Muscle of back (tissue), 13 donors: ENCODE data around the gene SUCLG1. TPM values are rescaled to one million over a fixed set of nuclear protein-coding genes. Genes with fewer than 3 reads are reported as not detected.

Experiments
- DNase-seq, 3 donors: peaks; one replicate each; pipeline versions ENCODE4 v3.0.0 to v3.0.0-alpha.2; 2013
- long read RNA-seq, 9 donors: transcript quantifications; one replicate each; lab custom pipeline, GENCODE V29; 2026
- polyA plus RNA-seq, 10 donors: library from polyadenylated mRNA; unstranded; fragments of 120-200 nt; gene quantifications; one replicate each; pipeline ENCODE4 v1.2.1, GENCODE V29; 2013; ENCODE audit not compliant: insufficient read length in 10 of 10

SUCLG1 gene
- 10 to 100 TPM; 68.7 to 91.9 (median 79.1) TPM for polyA plus RNA-seq
- long read RNA-seq, donor 1, transcript SUCLG1-201 (9 exons, 1,475 nt) = minor isoform, 28 of 100 reads
- long read RNA-seq, donor 1, transcript SUCLG1-205 (2 exons, 1,765 nt) = major isoform, 60 of 100 reads
- long read RNA-seq, donor 1, partial matches to known transcripts = 12 of 100 reads
- long read RNA-seq, donor 1, other reads (novel, unspliced or antisense) = 0 of 100 reads
- long read RNA-seq, donor 2, transcript SUCLG1-201 (9 exons, 1,475 nt) = minor isoform, 27 of 119 reads
- long read RNA-seq, donor 2, transcript SUCLG1-205 (2 exons, 1,765 nt) = major isoform, 67 of 119 reads
- long read RNA-seq, donor 2, partial matches to known transcripts = 25 of 119 reads
- long read RNA-seq, donor 2, other reads (novel, unspliced or antisense) = 0 of 119 reads
- long read RNA-seq, donor 3, partial matches to known transcripts = 0 of 1 reads
- long read RNA-seq, donor 3, other reads (novel, unspliced or antisense) = 0 of 1 reads
- long read RNA-seq, donor 4, transcript SUCLG1-205 (2 exons, 1,765 nt) = major isoform, 31 of 62 reads
- long read RNA-seq, donor 4, transcript SUCLG1-201 (9 exons, 1,475 nt) = minor isoform, 24 of 62 reads
- long read RNA-seq, donor 4, partial matches to known transcripts = 7 of 62 reads
- long read RNA-seq, donor 4, other reads (novel, unspliced or antisense) = 0 of 62 reads
- long read RNA-seq, donor 5, transcript SUCLG1-201 (9 exons, 1,475 nt) = minor isoform, 49 of 151 reads
- long read RNA-seq, donor 5, transcript SUCLG1-205 (2 exons, 1,765 nt) = major isoform, 66 of 151 reads
- long read RNA-seq, donor 5, partial matches to known transcripts = 34 of 151 reads
- long read RNA-seq, donor 5, other reads (novel, unspliced or antisense) = 0 of 151 reads
- long read RNA-seq, donor 6, transcript SUCLG1-201 (9 exons, 1,475 nt) = major isoform, 49 of 107 reads
- long read RNA-seq, donor 6, transcript SUCLG1-205 (2 exons, 1,765 nt) = minor isoform, 44 of 107 reads
- long read RNA-seq, donor 6, partial matches to known transcripts = 13 of 107 reads
- long read RNA-seq, donor 6, other reads (novel, unspliced or antisense) = 0 of 107 reads
- long read RNA-seq, donor 7, transcript SUCLG1-205 (2 exons, 1,765 nt) = minor isoform, 22 of 56 reads
- long read RNA-seq, donor 7, transcript SUCLG1-201 (9 exons, 1,475 nt) = major isoform, 27 of 56 reads
- long read RNA-seq, donor 7, partial matches to known transcripts = 5 of 56 reads
- long read RNA-seq, donor 7, other reads (novel, unspliced or antisense) = 0 of 56 reads
- long read RNA-seq, donor 8, transcript SUCLG1-205 (2 exons, 1,765 nt) = major isoform, 51 of 83 reads
- long read RNA-seq, donor 8, transcript SUCLG1-201 (9 exons, 1,475 nt) = minor isoform, 19 of 83 reads
- long read RNA-seq, donor 8, partial matches to known transcripts = 12 of 83 reads
- long read RNA-seq, donor 8, other reads (novel, unspliced or antisense) = 0 of 83 reads
- long read RNA-seq, donor 9, transcript SUCLG1-201 (9 exons, 1,475 nt) = minor isoform, 6 of 14 reads
- long read RNA-seq, donor 9, transcript SUCLG1-205 (2 exons, 1,765 nt) = major isoform, 8 of 14 reads
- long read RNA-seq, donor 9, partial matches to known transcripts = 0 of 14 reads
- long read RNA-seq, donor 9, other reads (novel, unspliced or antisense) = 0 of 14 reads

- DNase-seq = peak; percentile 84 to 96 (median 91)
Observed at GRCh38 chr2:84459018-84459943, at the start of gene SUCLG1. Gene SUCLG1 (minus strand): TSS chr2:84459280. CDS start chr2:84459269, 11 bp downstream.

- DNase-seq = no peak
Observed at GRCh38 chr2:84498150-84498799, 39.2 kb upstream of the SUCLG1 start.

GRCh38 chr2:84497285-84497684 lies 38.2 kb upstream of the SUCLG1 start:
- no peak for DNase-seq

- DNase-seq = no peak
Observed at GRCh38 chr2:84496386-84496785, 37.3 kb upstream of the SUCLG1 start.

GRCh38 chr2:84495539-84496146 lies 36.6 kb upstream of the SUCLG1 start:
- peak; percentile 51 to 71 (median 57) for DNase-seq

GRCh38 chr2:84494070-84494469 lies 35.0 kb upstream of the SUCLG1 start:
- no peak for DNase-seq

- peak in 1 of 3 donors; percentile 82 for DNase-seq
Observed at GRCh38 chr2:84493514-84493913, 34.4 kb upstream of the SUCLG1 start.

- no peak for DNase-seq
Observed at GRCh38 chr2:84492571-84492970, 33.5 kb upstream of the SUCLG1 start.

GRCh38 chr2:84491741-84492140 lies 32.7 kb upstream of the SUCLG1 start:
- DNase-seq = no peak

GRCh38 chr2:84491256-84491655 lies 32.2 kb upstream of the SUCLG1 start:
- no peak for DNase-seq

GRCh38 chr2:84487298-84487996 lies 28.4 kb upstream of the SUCLG1 start:
- DNase-seq = no peak

- DNase-seq = peak; percentile 5 to 18 (median 11)
Observed at GRCh38 chr2:84486441-84487115, 27.5 kb upstream of the SUCLG1 start.

- no peak for DNase-seq
Observed at GRCh38 chr2:84483320-84483719, 24.2 kb upstream of the SUCLG1 start.

GRCh38 chr2:84482603-84483002 lies 23.5 kb upstream of the SUCLG1 start:
- no peak for DNase-seq

- DNase-seq = peak in 1 of 3 donors; percentile 19
Observed at GRCh38 chr2:84481702-84482101, 22.6 kb upstream of the SUCLG1 start.

- DNase-seq = no peak
Observed at GRCh38 chr2:84478867-84479266, 19.8 kb upstream of the SUCLG1 start.

GRCh38 chr2:84477886-84478285 lies 18.8 kb upstream of the SUCLG1 start:
- no peak for DNase-seq

GRCh38 chr2:84474176-84474575 lies 15.1 kb upstream of the SUCLG1 start:
- DNase-seq = no peak
